GM10266 (cell line): ENCODE data around the gene ZSWIM5.
"Not testable (repeated sequence)": the region's sequence is repeated elsewhere in the genome, so short reads cannot be mapped to it uniquely, and the experiment has no call there.

ENCODE experiments used
- DNase-seq: peaks from one replicate; pipeline ENCODE4 v3.0.0; 2012; ENCODE audit errors: extremely low spot score
- TF ChIP-seq, protein P1 (sequence below): IDR thresholded peaks from 2 replicates; pipeline ENCODE4 v1.5.1; 2012; ENCODE audit warnings: mild to moderate bottlenecking, low read depth; ENCODE audit not compliant: control insufficient read depth, insufficient read depth; ENCODE audit errors: missing control alignments

The ZSWIM5 gene

GRCh38 chr1:44985747-44986359, 220.6 kb downstream of the ZSWIM5 start:
- DNase-seq: no peak
- TF ChIP-seq, protein P1, sequence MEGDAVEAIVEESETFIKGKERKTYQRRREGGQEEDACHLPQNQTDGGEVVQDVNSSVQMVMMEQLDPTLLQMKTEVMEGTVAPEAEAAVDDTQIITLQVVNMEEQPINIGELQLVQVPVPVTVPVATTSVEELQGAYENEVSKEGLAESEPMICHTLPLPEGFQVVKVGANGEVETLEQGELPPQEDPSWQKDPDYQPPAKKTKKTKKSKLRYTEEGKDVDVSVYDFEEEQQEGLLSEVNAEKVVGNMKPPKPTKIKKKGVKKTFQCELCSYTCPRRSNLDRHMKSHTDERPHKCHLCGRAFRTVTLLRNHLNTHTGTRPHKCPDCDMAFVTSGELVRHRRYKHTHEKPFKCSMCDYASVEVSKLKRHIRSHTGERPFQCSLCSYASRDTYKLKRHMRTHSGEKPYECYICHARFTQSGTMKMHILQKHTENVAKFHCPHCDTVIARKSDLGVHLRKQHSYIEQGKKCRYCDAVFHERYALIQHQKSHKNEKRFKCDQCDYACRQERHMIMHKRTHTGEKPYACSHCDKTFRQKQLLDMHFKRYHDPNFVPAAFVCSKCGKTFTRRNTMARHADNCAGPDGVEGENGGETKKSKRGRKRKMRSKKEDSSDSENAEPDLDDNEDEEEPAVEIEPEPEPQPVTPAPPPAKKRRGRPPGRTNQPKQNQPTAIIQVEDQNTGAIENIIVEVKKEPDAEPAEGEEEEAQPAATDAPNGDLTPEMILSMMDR: no peak

DNA sequence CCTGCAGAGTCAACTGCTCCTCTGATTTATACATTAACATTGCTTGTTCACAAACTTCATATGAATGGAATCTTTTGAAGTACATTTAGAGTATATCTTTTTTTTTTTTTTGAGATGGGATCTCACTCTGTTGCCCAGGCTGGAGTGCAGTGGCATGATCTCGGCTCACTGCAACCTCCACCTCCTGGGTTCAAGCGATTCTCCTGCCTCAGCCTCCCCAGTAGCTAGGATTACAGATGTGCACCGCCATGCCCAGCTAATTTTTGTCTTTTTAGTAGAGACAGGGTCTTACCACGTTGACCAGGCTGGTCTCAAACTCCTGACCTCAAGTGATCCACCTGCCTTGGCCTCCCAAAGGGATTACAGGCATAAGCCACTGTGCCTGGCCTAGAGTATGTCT, 229.0 kb downstream of the ZSWIM5 start:
- DNase-seq: not testable (repeated sequence)

GRCh38 chr1:44976252-44976651, 230.2 kb downstream of the ZSWIM5 start:
- no peak for DNase-seq
- TF ChIP-seq, protein P1: no peak

GRCh38 chr1:44973645-44974044, 232.8 kb downstream of the ZSWIM5 start:
- no peak for DNase-seq
- TF ChIP-seq, protein P1: no peak

DNA sequence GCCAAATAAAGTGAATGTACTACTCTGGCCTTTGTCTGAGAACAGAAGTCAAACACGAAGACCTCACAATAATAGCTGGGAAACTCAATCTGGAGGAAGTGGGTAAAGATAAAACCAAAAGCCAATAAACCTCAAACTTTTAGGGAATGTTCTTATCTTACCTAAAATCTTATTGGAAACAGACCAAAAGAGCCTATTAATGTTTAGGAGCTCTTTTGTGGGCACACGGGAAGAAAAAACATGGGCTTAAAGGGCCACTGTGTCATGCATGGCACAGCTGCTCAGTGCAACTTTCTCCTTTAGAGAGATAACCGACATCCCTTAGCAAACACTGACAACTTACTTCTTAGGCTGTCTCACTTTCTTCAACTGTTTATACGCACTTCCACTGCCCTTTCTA, 236.1 kb downstream of the ZSWIM5 start:
- TF ChIP-seq, protein P1: no peak
- no peak for DNase-seq
